Measurements from ENCODE around the gene ADPGK.

ADPGK gene

DNA sequence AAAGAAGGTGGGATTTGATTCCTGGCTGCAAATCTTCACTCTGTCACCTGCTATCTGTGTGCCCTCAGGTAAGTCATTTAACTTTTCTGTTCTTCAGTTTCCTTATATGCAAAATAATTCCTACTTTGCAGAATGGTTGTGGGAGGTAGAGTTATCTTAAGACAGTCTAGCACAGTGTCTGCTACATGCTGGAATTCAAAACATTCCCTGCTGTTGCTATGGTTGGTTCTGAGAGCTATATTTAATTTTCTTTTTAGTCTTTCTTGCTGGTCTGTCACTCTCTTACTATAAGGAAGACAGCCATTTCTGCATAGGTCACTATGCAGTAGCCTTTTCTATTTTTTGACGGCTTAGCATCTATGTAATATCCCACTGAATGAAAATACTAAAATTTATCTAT, 4.0 kb upstream of the ADPGK start:
- Histone ChIP-seq H3K9me3 (ENCODE audit: control insufficient read depth, low read length) (no peaks in the 10 kb centered on the region), H3K4me3 (ENCODE audit: low read length) (no peak overlapping the region), H3K36me3 (ENCODE audit: control insufficient read depth, insufficient read depth, low read length, severe bottlenecking) (no peaks in the 10 kb centered on the region), H3K4me1 (ENCODE audit: control insufficient read depth, insufficient read depth, low read length) (peaks cover 35% of the 10 kb centered on the region), H3K27me3 (replicated peaks; ENCODE audit: control insufficient read depth, insufficient read depth, low read length) (no peaks in the 10 kb centered on the region), H3K9ac (ENCODE audit: low read length) (no peak overlapping the region)
- DNase-seq (ENCODE audit: low read depth), result no peak

DNA sequence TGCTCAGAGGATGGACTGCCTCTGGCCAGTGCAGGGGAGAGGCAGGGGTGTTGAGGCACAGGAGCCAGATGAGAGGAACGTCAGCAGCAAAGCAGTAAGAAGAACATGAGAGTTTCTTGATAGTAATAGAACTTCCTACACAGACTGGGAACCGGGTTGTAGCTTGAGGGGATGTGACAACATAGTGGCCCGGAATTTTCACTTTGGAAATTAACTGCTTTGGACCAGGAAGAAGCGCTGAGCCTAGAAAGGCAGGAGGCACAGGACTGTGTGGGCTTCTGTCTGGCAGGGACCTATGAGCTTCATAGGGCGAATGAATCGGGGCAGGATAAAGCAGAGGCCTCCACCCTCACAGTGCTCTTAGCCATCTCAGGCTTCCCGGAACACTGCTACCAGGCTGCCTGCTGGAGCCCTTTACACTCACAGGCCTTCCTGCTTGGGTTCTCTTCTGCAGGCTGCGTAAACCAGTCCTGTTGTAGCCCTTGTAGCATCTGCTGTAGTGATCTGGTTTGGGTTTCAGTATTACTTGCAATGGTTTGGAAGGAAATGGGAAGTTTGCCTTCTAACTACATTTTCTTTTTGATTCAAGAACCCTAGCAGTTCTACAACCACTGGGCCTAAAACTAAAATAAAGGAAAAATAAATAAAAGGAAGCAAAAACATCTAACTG, 3.3 kb upstream of the ADPGK start:
- Histone ChIP-seq H3K4me3 (ENCODE audit: low read length) (no peak overlapping the region), H3K9ac (ENCODE audit: low read length) (no peak overlapping the region), H3K4me1 (ENCODE audit: control insufficient read depth, insufficient read depth, low read length) (peaks cover 40% of the 10 kb centered on the region), H3K27me3 (replicated peaks; ENCODE audit: control insufficient read depth, insufficient read depth, low read length) (no peaks in the 10 kb centered on the region), H3K36me3 (ENCODE audit: control insufficient read depth, insufficient read depth, low read length, severe bottlenecking) (no peaks in the 10 kb centered on the region), H3K9me3 (ENCODE audit: control insufficient read depth, low read length) (no peaks in the 10 kb centered on the region)
- DNase-seq (ENCODE audit: low read depth), result no peak

GRCh38 chr15:72786242-72786641, 2.7 kb upstream of the ADPGK start:
- no peak for DNase-seq (ENCODE audit: low read depth)
- Histone ChIP-seq H3K27me3 (replicated peaks; ENCODE audit: control insufficient read depth, insufficient read depth, low read length) (no peaks in the 10 kb centered on the region), H3K4me3 (ENCODE audit: low read length) (no peak overlapping the region), H3K9me3 (ENCODE audit: control insufficient read depth, low read length) (no peaks in the 10 kb centered on the region), H3K36me3 (ENCODE audit: control insufficient read depth, insufficient read depth, low read length, severe bottlenecking) (no peaks in the 10 kb centered on the region), H3K4me1 (ENCODE audit: control insufficient read depth, insufficient read depth, low read length) (peaks cover 45% of the 10 kb centered on the region), H3K9ac (ENCODE audit: low read length) (no peak overlapping the region)

GRCh38 chr15:72785841-72786240, 2.3 kb upstream of the ADPGK start:
- Histone ChIP-seq H3K9me3 (ENCODE audit: control insufficient read depth, low read length) (no peaks in the 10 kb centered on the region), H3K4me3 (ENCODE audit: low read length) (no peak overlapping the region), H3K27me3 (replicated peaks; ENCODE audit: control insufficient read depth, insufficient read depth, low read length) (no peaks in the 10 kb centered on the region), H3K36me3 (ENCODE audit: control insufficient read depth, insufficient read depth, low read length, severe bottlenecking) (no peaks in the 10 kb centered on the region), H3K9ac (ENCODE audit: low read length) (peak overlapping the region; percentile 95), H3K4me1 (ENCODE audit: control insufficient read depth, insufficient read depth, low read length) (peaks cover 46% of the 10 kb centered on the region)
- DNase-seq (ENCODE audit: low read depth), result peak; percentile 36

DNA sequence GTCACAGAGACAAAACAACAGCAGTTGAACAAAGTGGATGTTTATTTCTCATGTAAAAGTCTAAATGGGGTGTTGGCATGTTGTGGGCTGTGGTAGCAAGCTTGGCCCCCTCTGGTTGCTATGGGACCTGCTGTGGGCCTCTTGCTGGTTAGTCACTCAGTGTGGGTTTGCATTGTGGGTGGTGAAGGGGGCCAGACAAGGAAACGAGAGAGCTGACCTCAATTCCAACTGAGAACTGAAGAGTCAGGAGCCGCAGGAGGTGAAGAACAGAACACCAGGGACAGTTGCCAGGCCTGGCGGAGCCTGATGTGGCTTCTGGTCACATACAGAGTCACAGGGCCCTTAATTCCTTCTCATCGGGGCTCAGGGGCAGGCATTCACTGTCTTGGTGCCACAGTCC, 1.9 kb upstream of the ADPGK start:
- peak overlapping the region; percentile 95 for H3K9ac ChIP-seq (ENCODE audit: low read length)
- H3K9me3 ChIP-seq (ENCODE audit: control insufficient read depth, low read length), result no peaks in the 10 kb centered on the region
- H3K4me3 ChIP-seq (ENCODE audit: low read length), result no peak overlapping the region
- no peaks in the 10 kb centered on the region for H3K27me3 ChIP-seq (replicated peaks; ENCODE audit: control insufficient read depth, insufficient read depth, low read length)
- peak; percentile 65 for DNase-seq (ENCODE audit: low read depth)
- H3K36me3 ChIP-seq (ENCODE audit: control insufficient read depth, insufficient read depth, low read length, severe bottlenecking), result no peaks in the 10 kb centered on the region
- H3K4me1 ChIP-seq (ENCODE audit: control insufficient read depth, insufficient read depth, low read length), result peaks cover 45% of the 10 kb centered on the region

GRCh38 chr15:72784456-72784876, 908 bp upstream of the ADPGK start:
- peaks cover 40% of the 10 kb centered on the region for H3K4me1 ChIP-seq (ENCODE audit: control insufficient read depth, insufficient read depth, low read length)
- H3K36me3 ChIP-seq (ENCODE audit: control insufficient read depth, insufficient read depth, low read length, severe bottlenecking), result peaks cover 3% of the 10 kb centered on the region
- H3K27me3 ChIP-seq (replicated peaks; ENCODE audit: control insufficient read depth, insufficient read depth, low read length), result no peaks in the 10 kb centered on the region
- DNase-seq (ENCODE audit: low read depth), result no peak
- H3K9me3 ChIP-seq (ENCODE audit: control insufficient read depth, low read length), result no peaks in the 10 kb centered on the region
- H3K4me3 ChIP-seq (ENCODE audit: low read length), result peak overlapping the region; percentile 84
- peak overlapping the region; percentile 95 for H3K9ac ChIP-seq (ENCODE audit: low read length)

DNA sequence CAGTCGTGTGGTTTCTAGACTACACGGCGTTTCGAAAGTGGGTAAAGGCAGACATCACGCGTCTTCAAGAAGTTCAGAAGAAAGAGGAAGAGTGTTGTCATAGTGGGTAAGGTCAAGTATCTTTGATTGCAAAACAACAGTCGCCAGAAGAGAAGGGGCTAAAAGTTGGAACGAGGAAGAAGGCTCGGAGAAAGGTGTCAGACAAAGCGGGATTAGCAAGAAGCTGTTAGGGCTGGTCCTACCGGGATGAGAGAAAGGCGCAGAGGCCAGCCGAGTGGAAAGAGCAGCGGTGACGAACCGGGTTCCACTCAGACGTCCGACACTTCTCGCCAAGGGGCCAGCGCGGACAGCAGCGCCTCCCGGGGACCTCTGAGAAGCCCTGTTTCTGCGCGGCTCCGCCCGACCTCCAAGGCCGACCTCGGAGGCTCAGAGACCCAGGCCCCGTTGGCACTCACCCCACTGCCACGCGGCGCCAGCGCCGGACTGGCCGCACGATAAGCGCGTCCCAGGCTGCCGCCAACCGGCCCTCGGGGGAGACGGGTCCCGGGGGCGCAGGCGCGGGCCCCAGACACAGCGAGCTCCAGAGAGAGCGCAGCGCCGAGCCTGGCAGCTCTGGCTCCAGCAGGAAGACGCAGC, 436 bp downstream of the ADPGK start:
- no peaks in the 10 kb centered on the region for H3K9me3 ChIP-seq (ENCODE audit: control insufficient read depth, low read length)
- peaks cover 10% of the 10 kb centered on the region for H3K36me3 ChIP-seq (ENCODE audit: control insufficient read depth, insufficient read depth, low read length, severe bottlenecking)
- H3K9ac ChIP-seq (ENCODE audit: low read length), result peak overlapping the region; percentile 95
- H3K4me1 ChIP-seq (ENCODE audit: control insufficient read depth, insufficient read depth, low read length), result peaks cover 40% of the 10 kb centered on the region
- no peaks in the 10 kb centered on the region for H3K27me3 ChIP-seq (replicated peaks; ENCODE audit: control insufficient read depth, insufficient read depth, low read length)
- peak overlapping the region; percentile 84 for H3K4me3 ChIP-seq (ENCODE audit: low read length)
- DNase-seq (ENCODE audit: low read depth), result peak; percentile 69

DNA sequence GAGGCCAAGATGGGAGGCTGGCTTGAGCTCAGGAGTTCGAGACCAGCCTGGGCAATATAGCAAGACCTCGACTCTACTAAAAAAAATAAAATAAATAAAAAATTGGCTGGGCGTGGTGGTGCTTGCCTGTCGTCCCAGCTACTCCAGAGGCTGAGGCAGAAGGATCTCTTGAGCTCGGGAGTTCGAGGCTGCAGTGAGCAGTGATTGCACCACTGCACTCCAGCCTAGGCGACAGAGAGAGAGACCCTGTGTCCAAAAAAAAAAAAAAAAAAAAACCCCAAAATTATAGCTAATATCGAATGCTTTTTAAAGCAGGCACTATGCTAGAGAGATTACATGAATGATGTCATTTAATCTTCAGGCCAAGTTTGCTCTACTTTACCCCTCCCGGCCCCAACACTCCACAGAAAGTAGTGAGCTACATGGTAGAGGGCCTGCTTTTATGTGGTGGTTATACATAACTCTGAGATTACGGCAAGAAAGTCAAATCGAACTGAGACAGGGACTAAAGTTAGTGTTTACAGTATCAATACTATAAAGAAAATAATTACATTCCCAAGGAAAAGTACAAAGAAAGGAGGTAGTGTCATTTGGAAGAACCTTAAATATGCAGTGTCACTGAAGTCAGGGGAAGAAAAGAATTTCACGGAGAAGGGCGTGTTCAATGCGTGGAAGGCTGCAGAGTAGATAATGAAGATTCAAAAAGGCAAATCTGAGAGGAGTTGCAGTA, 1.1 kb downstream of the ADPGK start:
- Histone ChIP-seq H3K9me3 (ENCODE audit: control insufficient read depth, low read length) (no peaks in the 10 kb centered on the region), H3K27me3 (replicated peaks; ENCODE audit: control insufficient read depth, insufficient read depth, low read length) (no peaks in the 10 kb centered on the region), H3K4me1 (ENCODE audit: control insufficient read depth, insufficient read depth, low read length) (peaks cover 40% of the 10 kb centered on the region), H3K9ac (ENCODE audit: low read length) (peak overlapping the region; percentile 95), H3K36me3 (ENCODE audit: control insufficient read depth, insufficient read depth, low read length, severe bottlenecking) (peaks cover 10% of the 10 kb centered on the region), H3K4me3 (ENCODE audit: low read length) (peak overlapping the region; percentile 84)
- DNase-seq (ENCODE audit: low read depth), result peak; percentile 38

DNA sequence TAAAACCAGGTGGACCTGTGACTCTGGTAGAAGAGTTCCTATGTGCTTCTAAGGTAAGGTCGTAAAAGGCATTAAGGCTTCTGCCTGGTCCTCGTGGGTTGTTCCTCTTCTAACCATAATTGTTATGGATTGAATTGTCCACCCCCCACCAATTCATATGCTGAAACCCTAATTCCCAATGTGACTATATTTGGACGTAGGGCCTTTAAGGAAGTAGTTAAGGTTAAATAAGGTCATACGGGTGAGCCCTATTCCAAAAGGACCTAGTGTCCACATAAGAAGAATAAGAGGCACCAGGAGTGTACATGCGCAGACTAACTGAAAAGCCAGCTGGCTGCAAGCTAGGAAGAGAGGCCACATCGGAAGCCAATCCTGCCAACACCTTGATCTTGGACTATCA, 1.9 kb downstream of the ADPGK start:
- Histone ChIP-seq H3K4me3 (ENCODE audit: low read length) (peak overlapping the region; percentile 84), H3K9me3 (ENCODE audit: control insufficient read depth, low read length) (no peaks in the 10 kb centered on the region), H3K9ac (ENCODE audit: low read length) (peak overlapping the region; percentile 95), H3K27me3 (replicated peaks; ENCODE audit: control insufficient read depth, insufficient read depth, low read length) (no peaks in the 10 kb centered on the region), H3K36me3 (ENCODE audit: control insufficient read depth, insufficient read depth, low read length, severe bottlenecking) (peaks cover 15% of the 10 kb centered on the region), H3K4me1 (ENCODE audit: control insufficient read depth, insufficient read depth, low read length) (peaks cover 40% of the 10 kb centered on the region)
- no peak for DNase-seq (ENCODE audit: low read depth)

GRCh38 chr15:72778796-72779195, 4.8 kb downstream of the ADPGK start:
- Histone ChIP-seq H3K4me1 (ENCODE audit: control insufficient read depth, insufficient read depth, low read length) (peaks cover 20% of the 10 kb centered on the region), H3K4me3 (ENCODE audit: low read length) (no peak overlapping the region), H3K36me3 (ENCODE audit: control insufficient read depth, insufficient read depth, low read length, severe bottlenecking) (peaks cover 34% of the 10 kb centered on the region), H3K27me3 (replicated peaks; ENCODE audit: control insufficient read depth, insufficient read depth, low read length) (no peaks in the 10 kb centered on the region), H3K9me3 (ENCODE audit: control insufficient read depth, low read length) (no peaks in the 10 kb centered on the region), H3K9ac (ENCODE audit: low read length) (no peak overlapping the region)
- no peak for DNase-seq (ENCODE audit: low read depth)

GRCh38 chr15:72774696-72775383, 8.7 kb downstream of the ADPGK start:
- Histone ChIP-seq H3K27me3 (replicated peaks; ENCODE audit: control insufficient read depth, insufficient read depth, low read length) (no peaks in the 10 kb centered on the region), H3K4me1 (ENCODE audit: control insufficient read depth, insufficient read depth, low read length) (peaks cover 1% of the 10 kb centered on the region), H3K4me3 (ENCODE audit: low read length) (no peak overlapping the region), H3K9ac (ENCODE audit: low read length) (no peak overlapping the region), H3K9me3 (ENCODE audit: control insufficient read depth, low read length) (no peaks in the 10 kb centered on the region), H3K36me3 (ENCODE audit: control insufficient read depth, insufficient read depth, low read length, severe bottlenecking) (peaks cover 71% of the 10 kb centered on the region)
- DNase-seq (ENCODE audit: low read depth), result no peak
